ENCODE data around the gene KANSL1. TPM values are rescaled to one million over a fixed set of nuclear protein-coding genes. Genes with fewer than 3 reads are reported as not detected.

The KANSL1 gene
- total RNA-seq, 2 donors from 2014 or later = 137 to 144 TPM

GRCh38 chr17:46136820-46137219, 56.4 kb downstream of the KANSL1 start:
- Histone ChIP-seq H3K9me3 (ENCODE audit: control insufficient read depth, low read length) (no peaks in the 10 kb centered on the region), H3K36me3 (ENCODE audit: control insufficient read depth, insufficient read depth, low read length) (no peaks in the 10 kb centered on the region), H3K4me3 (ENCODE audit: low read length) (no peak overlapping the region), H3K4me1 (ENCODE audit: control insufficient read depth, insufficient read depth, low read length) (no peaks in the 10 kb centered on the region), H3K27ac (ENCODE audit: low read depth, low read length) (no peak overlapping the region), H3K9ac (ENCODE audit: extremely low read depth, low read length, poor library complexity, severe bottlenecking) (no peak overlapping the region), H3K27me3 (ENCODE audit: control insufficient read depth, insufficient read depth, low read length, poor library complexity, severe bottlenecking) (no peaks in the 10 kb centered on the region)
- TF ChIP-seq, protein P1, sequence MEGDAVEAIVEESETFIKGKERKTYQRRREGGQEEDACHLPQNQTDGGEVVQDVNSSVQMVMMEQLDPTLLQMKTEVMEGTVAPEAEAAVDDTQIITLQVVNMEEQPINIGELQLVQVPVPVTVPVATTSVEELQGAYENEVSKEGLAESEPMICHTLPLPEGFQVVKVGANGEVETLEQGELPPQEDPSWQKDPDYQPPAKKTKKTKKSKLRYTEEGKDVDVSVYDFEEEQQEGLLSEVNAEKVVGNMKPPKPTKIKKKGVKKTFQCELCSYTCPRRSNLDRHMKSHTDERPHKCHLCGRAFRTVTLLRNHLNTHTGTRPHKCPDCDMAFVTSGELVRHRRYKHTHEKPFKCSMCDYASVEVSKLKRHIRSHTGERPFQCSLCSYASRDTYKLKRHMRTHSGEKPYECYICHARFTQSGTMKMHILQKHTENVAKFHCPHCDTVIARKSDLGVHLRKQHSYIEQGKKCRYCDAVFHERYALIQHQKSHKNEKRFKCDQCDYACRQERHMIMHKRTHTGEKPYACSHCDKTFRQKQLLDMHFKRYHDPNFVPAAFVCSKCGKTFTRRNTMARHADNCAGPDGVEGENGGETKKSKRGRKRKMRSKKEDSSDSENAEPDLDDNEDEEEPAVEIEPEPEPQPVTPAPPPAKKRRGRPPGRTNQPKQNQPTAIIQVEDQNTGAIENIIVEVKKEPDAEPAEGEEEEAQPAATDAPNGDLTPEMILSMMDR (conservative IDR thresholded peaks at IDR 0.05) = no peak
- no peak for DNase-seq
- peaks cover 18% of the 10 kb centered on the region for H3K36me3 Mint-ChIP-seq (ENCODE audit: low read depth)
- no peak overlapping the region for H3K4me3 Mint-ChIP-seq
- no peaks in the 10 kb centered on the region for H3K27me3 Mint-ChIP-seq (ENCODE audit: insufficient read depth)
- H3K27ac Mint-ChIP-seq = no peak overlapping the region
- H3K4me1 Mint-ChIP-seq = peaks cover 26% of the 10 kb centered on the region
- H3K9me3 Mint-ChIP-seq = peaks cover 6% of the 10 kb centered on the region

DNA sequence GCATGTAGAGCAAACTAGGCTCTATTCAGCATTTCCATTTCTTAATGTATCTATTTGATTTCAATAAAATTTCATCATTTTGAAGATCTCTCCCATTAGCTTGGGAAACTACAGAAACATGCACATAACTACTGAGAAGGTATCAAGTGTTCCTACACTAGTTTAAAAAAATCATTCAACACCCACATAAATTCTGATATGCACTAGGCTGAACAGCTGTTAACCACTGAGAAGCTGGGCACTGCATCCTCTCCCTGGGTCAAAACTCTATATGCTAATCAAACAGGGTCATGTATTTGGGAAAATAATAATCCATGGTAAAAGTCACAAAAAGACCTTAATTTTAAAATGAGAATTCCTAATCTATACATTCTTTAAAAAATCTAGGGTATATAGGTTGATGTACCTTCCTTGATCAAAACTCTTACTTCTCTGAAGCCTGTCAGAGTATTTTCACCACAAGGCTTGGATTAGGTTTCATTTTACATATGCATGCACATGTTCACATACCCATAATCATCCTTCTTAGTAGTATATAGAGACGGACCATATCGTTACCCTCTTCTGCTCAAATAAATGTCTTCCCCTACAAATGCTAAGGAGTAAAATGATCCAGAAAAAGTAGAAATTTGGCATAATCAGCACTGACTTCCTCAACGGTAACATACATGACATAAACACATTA, 57.2 kb downstream of the KANSL1 start:
- Mint-ChIP-seq H3K4me1 (peaks cover 24% of the 10 kb centered on the region), H3K36me3 (ENCODE audit: low read depth) (peaks cover 15% of the 10 kb centered on the region), H3K9me3 (peaks cover 6% of the 10 kb centered on the region), H3K27me3 (ENCODE audit: insufficient read depth) (no peaks in the 10 kb centered on the region), H3K4me3 (no peak overlapping the region), H3K27ac (no peak overlapping the region)
- TF ChIP-seq, protein P1 (conservative IDR thresholded peaks at IDR 0.05) = no peak
- DNase-seq = no peak
- Histone ChIP-seq H3K9ac (ENCODE audit: extremely low read depth, low read length, poor library complexity, severe bottlenecking) (no peak overlapping the region), H3K4me3 (ENCODE audit: low read length) (no peak overlapping the region), H3K27ac (ENCODE audit: low read depth, low read length) (no peak overlapping the region), H3K27me3 (ENCODE audit: control insufficient read depth, insufficient read depth, low read length, poor library complexity, severe bottlenecking) (no peaks in the 10 kb centered on the region), H3K4me1 (ENCODE audit: control insufficient read depth, insufficient read depth, low read length) (peaks cover 3% of the 10 kb centered on the region), H3K9me3 (ENCODE audit: control insufficient read depth, low read length) (no peaks in the 10 kb centered on the region), H3K36me3 (ENCODE audit: control insufficient read depth, insufficient read depth, low read length) (no peaks in the 10 kb centered on the region)
- 95 to 97% methylated on average over 3 of the region's 3 CpGs for WGBS, 2 experiments (ENCODE audit: insufficient coverage in 1 of 2, insufficient read length in 1 of 2)

- no peaks in the 10 kb centered on the region for H3K9me3 ChIP-seq (ENCODE audit: control insufficient read depth, low read length)
- H3K27me3 ChIP-seq (ENCODE audit: control insufficient read depth, insufficient read depth, low read length, poor library complexity, severe bottlenecking) = no peaks in the 10 kb centered on the region
- Mint-ChIP-seq H3K27ac (no peak overlapping the region), H3K4me1 (peaks cover 28% of the 10 kb centered on the region), H3K36me3 (ENCODE audit: low read depth) (peaks cover 10% of the 10 kb centered on the region), H3K9me3 (peaks cover under 1% of the 10 kb centered on the region), H3K4me3 (no peak overlapping the region), H3K27me3 (ENCODE audit: insufficient read depth) (no peaks in the 10 kb centered on the region)
- TF ChIP-seq, protein P1 (conservative IDR thresholded peaks at IDR 0.05) = no peak
- no peak overlapping the region for H3K27ac ChIP-seq (ENCODE audit: low read depth, low read length)
- peaks cover 9% of the 10 kb centered on the region for H3K4me1 ChIP-seq (ENCODE audit: control insufficient read depth, insufficient read depth, low read length)
- no peaks in the 10 kb centered on the region for H3K36me3 ChIP-seq (ENCODE audit: control insufficient read depth, insufficient read depth, low read length)
- H3K9ac ChIP-seq (ENCODE audit: extremely low read depth, low read length, poor library complexity, severe bottlenecking) = no peak overlapping the region
- 96% methylated on average over 3 to 4 of the region's 4 CpGs for WGBS, 2 experiments (ENCODE audit: insufficient coverage in 1 of 2, insufficient read length in 1 of 2)
- no peak overlapping the region for H3K4me3 ChIP-seq (ENCODE audit: low read length)
- DNase-seq = no peak
These were observed 58.0 kb downstream of the KANSL1 start for GRCh38 chr17:46135126-46135812.
